Breast epithelium (tissue), 4 donors: ENCODE data around the gene PDIA5. TPM values are rescaled to one million over a fixed set of nuclear protein-coding genes. Genes with fewer than 3 reads are reported as not detected.

Source experiments
- DNase-seq, 2 donors: peaks; one replicate each; pipeline ENCODE4 v3.0.0-alpha.2; 2019; ENCODE audit warnings: low spot score in 2 of 2
- H3K27ac ChIP-seq, 2 donors: fragments of 200-600 bp; sonication (generic) in 1 of 2; one replicate each; pipeline ENCODE4 v1.5.1; 2016 to 2019; ENCODE audit warnings: mild to moderate bottlenecking in 1 of 2
- H3K27me3 ChIP-seq, 2 donors: fragments of 200-600 bp; sonication (generic) in 1 of 2; one replicate each; pipeline versions ENCODE4 v1.5.1 to v1.6.0; 2017 to 2019; ENCODE audit warnings: control low read depth in 1 of 2, mild to moderate bottlenecking in 1 of 2
- H3K36me3 ChIP-seq: fragments of 200-600 bp; one replicate; pipeline ENCODE4 v1.5.1; 2019
- H3K4me1 ChIP-seq, 2 donors: fragments of 200-600 bp; sonication (generic); one replicate each; pipeline ENCODE4 v1.5.1; 2016 to 2019; ENCODE audit warnings: control low read depth in 1 of 2
- H3K4me3 ChIP-seq, 3 donors: fragments of 200-600 bp; sonication (generic); 1 replicate in 2 of 3; 2 replicates in 1 of 3; pipeline ENCODE4 v1.5.1; 2016 to 2019; ENCODE audit warnings: mild to moderate bottlenecking in 3 of 3, moderate library complexity in 2 of 3
- H3K9me3 ChIP-seq, 2 donors: fragments of 200-600 bp; sonication (generic) in 1 of 2; one replicate each; pipeline ENCODE4 v1.5.1; 2016 to 2019; ENCODE audit warnings: control low read depth in 1 of 2
- CTCF ChIP-seq, 3 donors: fragments of 450-650 bp; IDR thresholded peaks; one replicate each; pipeline ENCODE4 v1.5.1; 2016 to 2017; ENCODE audit warnings: antibody characterized with exemption in 3 of 3, mild to moderate bottlenecking in 3 of 3, moderate library complexity in 3 of 3
- POLR2A ChIP-seq: fragments of 450-650 bp; IDR thresholded peaks from one replicate; pipeline ENCODE4 v1.6.1; 2016; ENCODE audit warnings: antibody characterized with exemption, mild to moderate bottlenecking, moderate library complexity
- POLR2AphosphoS5 ChIP-seq, 3 donors: sonication (generic); formaldehyde crosslinking; IDR thresholded peaks; one replicate each; pipeline ENCODE4 v1.6.1; 2017; ENCODE audit warnings: antibody characterized with exemption in 3 of 3
- intact Hi-C: fragments of 100-400 bp; cut with DNase I; formaldehyde crosslinking; loops from one replicate; pipeline ENCODE4 v1.15.1; 2023; ENCODE audit warnings: low total_unique reads
- total RNA-seq, 3 donors: library from RNA; depleted of rRNA; stranded (reverse); fragments of >200 nt; gene quantifications; one replicate each; pipeline ENCODE4 v1.1.0, GENCODE V29; 2016

PDIA5 gene
- total RNA-seq, 3 donors from 2014 or later: 10.7 to 26.5 (median 11.0) TPM

- TF ChIP-seq POLR2A: no peak
- no peak for TF ChIP-seq POLR2AphosphoS5 (IDR thresholded peaks at IDR 0.05)
- TF ChIP-seq CTCF (IDR thresholded peaks at IDR 0.05): no peak
- Histone ChIP-seq H3K27ac (no peak overlapping the region), H3K4me1 (no peaks in the 10 kb centered on the region), H3K27me3 (no peaks in the 10 kb centered on the region), H3K9me3 (no peaks in the 10 kb centered on the region), H3K4me3 (no peak overlapping the region), H3K36me3 (no peaks in the 10 kb centered on the region)
- intact Hi-C loops: no loop called here
- DNase-seq: no peak
Measured at GRCh38 chr3:123064506-123064905, 2.3 kb upstream of the PDIA5 start.

GRCh38 chr3:123064914-123065313 is 1.9 kb upstream of the PDIA5 start:
- H3K27me3 ChIP-seq: no peaks in the 10 kb centered on the region
- H3K9me3 ChIP-seq: no peaks in the 10 kb centered on the region
- DNase-seq: no peak
- no peak overlapping the region for H3K27ac ChIP-seq
- H3K4me1 ChIP-seq: no peaks in the 10 kb centered on the region
- H3K4me3 ChIP-seq: no peak overlapping the region
- no peaks in the 10 kb centered on the region for H3K36me3 ChIP-seq
- TF ChIP-seq POLR2AphosphoS5 (IDR thresholded peaks at IDR 0.05): no peak
- TF ChIP-seq POLR2A: no peak
- intact Hi-C loops: no loop called here

- TF ChIP-seq POLR2AphosphoS5 (IDR thresholded peaks at IDR 0.05) (no peak), CTCF (IDR thresholded peaks at IDR 0.05) (no peak), POLR2A (no peak)
- H3K9me3 ChIP-seq: no peaks in the 10 kb centered on the region
- no peaks in the 10 kb centered on the region for H3K27me3 ChIP-seq
- intact Hi-C loops: no loop called here
- DNase-seq: no peak
- no peaks in the 10 kb centered on the region for H3K4me1 ChIP-seq
- H3K27ac ChIP-seq: peak overlapping the region in 1 of 2 donors; percentile 76
- peak overlapping the region; percentile 86 to 92 (median 87) for H3K4me3 ChIP-seq
- no peaks in the 10 kb centered on the region for H3K36me3 ChIP-seq
Measured at GRCh38 chr3:123066599-123066895, 278 bp upstream of the PDIA5 start.

GRCh38 chr3:123067689-123068600 is 1.1 kb downstream of the PDIA5 start:
- no peaks in the 10 kb centered on the region for H3K4me1 ChIP-seq
- peak overlapping the region; percentile 86 to 92 (median 87) for H3K4me3 ChIP-seq
- TF ChIP-seq POLR2AphosphoS5 (IDR thresholded peaks at IDR 0.05) (no peak), CTCF (IDR thresholded peaks at IDR 0.05) (no peak), POLR2A (no peak)
- intact Hi-C loops: no loop called here
- H3K27ac ChIP-seq: peak overlapping the region in 1 of 2 donors; percentile 76
- no peaks in the 10 kb centered on the region for H3K9me3 ChIP-seq
- no peak for DNase-seq
- no peaks in the 10 kb centered on the region for H3K27me3 ChIP-seq
- no peaks in the 10 kb centered on the region for H3K36me3 ChIP-seq

GRCh38 chr3:123068601-123069381 is 2.0 kb downstream of the PDIA5 start:
- Histone ChIP-seq H3K36me3 (no peaks in the 10 kb centered on the region), H3K27me3 (no peaks in the 10 kb centered on the region), H3K4me3 (peak overlapping the region; percentile 86 to 92 (median 87)), H3K9me3 (no peaks in the 10 kb centered on the region), H3K4me1 (no peaks in the 10 kb centered on the region), H3K27ac (no peak overlapping the region)
- intact Hi-C loops: loop anchor here (1.0 kb wide), 1 partner anchor 21 kb away; no protein-coding TSS in a partner anchor
- no peak for TF ChIP-seq POLR2AphosphoS5 (IDR thresholded peaks at IDR 0.05)
- no peak for TF ChIP-seq POLR2A
- TF ChIP-seq CTCF (IDR thresholded peaks at IDR 0.05): no peak
- no peak for DNase-seq
